GM23338 (cell line): ENCODE data around the gene ZRANB2. TPM values are rescaled to one million over a fixed set of nuclear protein-coding genes. Genes with fewer than 3 reads are reported as not detected.

ENCODE experiments used
- ATAC-seq: fragments of 200-7000 bp; cut with Tn5 transposase; 3 replicates; pipeline ENCODE4 v1.9.1; 2020
- DNase-seq: peaks from one replicate; pipeline ENCODE4 v3.0.0-alpha.2; 2015; ENCODE audit warnings: low spot score
- H2AFZ ChIP-seq: fragments of 200-600 bp; sonication (generic); 2 replicates; pipeline ENCODE4 v1.8.0; 2016; ENCODE audit warnings: antibody characterized with exemption, mild to moderate bottlenecking, moderate library complexity
- H3F3A ChIP-seq: fragments of 200-600 bp; sonication (generic); replicated peaks from 2 replicates; pipeline ENCODE4 v1.8.0; 2017; ENCODE audit warnings: antibody characterized with exemption, mixed run types, low read depth
- H3K27ac ChIP-seq: fragments of 200-600 bp; sonication (generic); 2 replicates; pipeline ENCODE4 v1.6.1; 2016; ENCODE audit warnings: low read depth
- H3K27me3 ChIP-seq: fragments of 200-600 bp; sonication (generic); 2 replicates; pipeline ENCODE4 v1.8.0; 2016; ENCODE audit warnings: mild to moderate bottlenecking, mixed run types, moderate library complexity; ENCODE audit not compliant: insufficient read depth
- H3K36me3 ChIP-seq: fragments of 200-600 bp; sonication (generic); 2 replicates; pipeline ENCODE4 v1.8.0; 2016; ENCODE audit warnings: mild to moderate bottlenecking; ENCODE audit not compliant: insufficient read depth
- H3K4me1 ChIP-seq: fragments of 200-600 bp; sonication (generic); 2 replicates; pipeline ENCODE4 v1.8.0; 2016; ENCODE audit warnings: mild to moderate bottlenecking, moderate library complexity; ENCODE audit not compliant: insufficient read depth
- H3K4me2 ChIP-seq: fragments of 200-600 bp; sonication (generic); 2 replicates; pipeline ENCODE4 v1.7.1; 2017; ENCODE audit warnings: mixed run types
- H3K4me3 ChIP-seq: fragments of 200-600 bp; sonication (generic); 2 replicates; pipeline ENCODE4 v1.6.1; 2016; ENCODE audit warnings: mixed run types
- H3K79me2 ChIP-seq: fragments of 200-600 bp; sonication (generic); replicated peaks from 2 replicates; pipeline ENCODE4 v1.8.0; 2017; ENCODE audit warnings: mild to moderate bottlenecking; ENCODE audit not compliant: insufficient read depth
- H3K9me2 ChIP-seq: fragments of 200-600 bp; sonication (generic); 2 replicates; pipeline ENCODE4 v1.8.0; 2017; ENCODE audit not compliant: insufficient read depth
- H4K20me1 ChIP-seq: fragments of 200-600 bp; sonication (generic); replicated peaks from 2 replicates; pipeline ENCODE4 v1.8.0; 2017; ENCODE audit warnings: mild to moderate bottlenecking; ENCODE audit not compliant: insufficient read depth
- H3K27ac Mint-ChIP-seq: 2 replicates; pipeline ENCODE4 v1.8.0; 2020; ENCODE audit warnings: inconsistent platforms, mild to moderate bottlenecking, moderate library complexity, mixed read lengths
- H3K27me3 Mint-ChIP-seq: 3 replicates; pipeline ENCODE4 v1.8.0; 2022; ENCODE audit warnings: low read depth, mild to moderate bottlenecking, moderate library complexity, mixed read lengths, inconsistent platforms; ENCODE audit not compliant: insufficient read depth, poor library complexity
- H3K36me3 Mint-ChIP-seq: 3 replicates; pipeline ENCODE4 v1.8.0; 2021; ENCODE audit warnings: low read depth, mild to moderate bottlenecking, inconsistent platforms, moderate library complexity, mixed read lengths
- H3K4me1 Mint-ChIP-seq: 3 replicates; pipeline ENCODE4 v1.8.0; 2020; ENCODE audit warnings: mild to moderate bottlenecking, inconsistent platforms, mixed read lengths
- H3K4me3 Mint-ChIP-seq: 3 replicates; pipeline ENCODE4 v1.8.0; 2021; ENCODE audit warnings: moderate library complexity, mild to moderate bottlenecking, inconsistent platforms, mixed read lengths
- H3K9me3 Mint-ChIP-seq: 3 replicates; pipeline ENCODE4 v1.8.0; 2020; ENCODE audit warnings: moderate library complexity, mild to moderate bottlenecking, inconsistent platforms, mixed read lengths
- CTCF ChIP-seq, 2 experiments: fragments of 200-600 bp in 1 of 2; sonication (generic) in 1 of 2; conservative IDR thresholded peaks; 2 replicates each; pipeline versions ENCODE4 v1.5.1 to v1.6.1; 2016 to 2017; ENCODE audit warnings: antibody characterized with exemption in 2 of 2, low read depth in 2 of 2, mild to moderate bottlenecking in 2 of 2, moderate library complexity in 1 of 2
- EZH2 ChIP-seq: fragments of 200-600 bp; sonication (generic); IDR thresholded peaks from one replicate; pipeline ENCODE4 v1.8.0; 2017; ENCODE audit warnings: antibody characterized with exemption, mild to moderate bottlenecking, low read depth; ENCODE audit not compliant: unreplicated experiment
- POLR2AphosphoS5 ChIP-seq: IDR thresholded peaks from 2 replicates; pipeline ENCODE4 v1.6.1; 2016; ENCODE audit warnings: antibody characterized with exemption, low read depth
- ZNF462 ChIP-seq: fragments of 250-450 bp; sonication (Bioruptor Pico); IDR thresholded peaks from 2 replicates; pipeline ENCODE4 v1.5.0; 2020; ENCODE audit warnings: mild to moderate bottlenecking, moderate library complexity
- polyA plus RNA-seq: library from polyadenylated mRNA; unstranded; fragments of >200 nt; fragmentation: Nextera tagmentation; extraction: Ambion mirVana; gene quantifications from 2 replicates; pipeline ENCODE4 v1.2.1, GENCODE V29; 2016
- total RNA-seq: library from RNA; depleted of rRNA; stranded (reverse); fragments of >200 nt; shearing (Covaris generic); gene quantifications from 2 replicates; pipeline ENCODE4 v1.2.3, GENCODE V29; 2014
- TF ChIP-seq, protein P1 (sequence below): IDR thresholded peaks from 2 replicates; pipeline ENCODE4 v1.6.1; 2016; ENCODE audit warnings: antibody characterized with exemption

The ZRANB2 gene
- total and polyA plus RNA-seq, 2 experiments from 2014 or later: 84.9 to 170 TPM

DNA sequence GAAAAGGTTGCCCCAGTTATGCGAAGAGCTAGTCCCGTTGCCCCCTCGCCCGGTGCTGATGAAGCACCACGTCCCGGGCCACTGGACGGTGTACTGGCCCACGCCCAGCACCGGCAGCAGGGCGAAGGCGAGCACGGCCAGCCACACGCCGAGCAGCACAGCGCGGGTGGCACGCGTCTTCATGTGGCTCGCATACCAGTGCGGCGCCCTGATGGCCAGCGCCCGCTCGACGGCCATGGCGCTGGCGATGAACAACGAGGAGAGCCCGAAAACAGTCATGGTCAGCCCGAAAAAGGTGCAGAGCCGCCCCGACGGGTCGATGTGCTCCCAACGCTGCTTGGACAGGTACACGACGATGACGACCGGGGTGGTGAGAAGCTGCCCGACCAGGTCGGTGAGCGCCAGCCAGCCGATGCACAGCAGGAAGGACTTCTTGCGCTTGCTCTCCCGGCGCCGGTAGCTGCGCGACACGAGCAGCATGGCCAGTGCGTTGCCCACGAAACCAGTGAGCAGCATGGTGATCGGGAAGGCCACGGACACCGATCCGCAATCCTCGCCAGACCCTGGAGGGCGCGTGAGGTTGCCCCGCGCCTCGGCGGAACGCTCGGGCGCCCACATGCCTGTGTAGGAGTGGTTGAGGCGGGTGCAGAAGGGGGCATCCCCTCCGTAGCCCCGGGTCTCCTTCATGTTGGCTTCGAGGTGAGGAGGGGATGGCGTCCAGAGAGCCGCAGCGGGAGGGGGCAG is 33.8 kb downstream of the ZRANB2 start:
- H3K79me2 ChIP-seq: no peaks in the 10 kb centered on the region
- Mint-ChIP-seq H3K4me1 (peaks cover 7% of the 10 kb centered on the region; the same call in 2 of the 3 replicates), H3K36me3 (no peaks in the 10 kb centered on the region), H3K4me3 (peak overlapping the region; percentile 75), H3K27ac (no peak overlapping the region), H3K9me3 (no peaks in the 10 kb centered on the region; the same call in 2 of the 3 replicates), H3K27me3 (peaks cover 25% of the 10 kb centered on the region)
- H3K27me3 ChIP-seq: peaks cover 31% of the 10 kb centered on the region
- DNase-seq: peak; percentile 51
- H2AFZ ChIP-seq: peak overlapping the region; percentile 97
- H3K4me1 ChIP-seq: peaks cover 9% of the 10 kb centered on the region; the same call in 1 of the 2 replicates
- H3K9me2 ChIP-seq: no peaks in the 10 kb centered on the region
- no peaks in the 10 kb centered on the region for H3K36me3 ChIP-seq
- H3F3A ChIP-seq: no peaks in the 10 kb centered on the region
- TF ChIP-seq POLR2AphosphoS5 (no peak), CTCF (conservative IDR thresholded peaks at IDR 0.05; ENCODE audit: low read depth in 2 of 2) (no peak), EZH2 (peak; percentile 48)
- TF ChIP-seq, protein P1, sequence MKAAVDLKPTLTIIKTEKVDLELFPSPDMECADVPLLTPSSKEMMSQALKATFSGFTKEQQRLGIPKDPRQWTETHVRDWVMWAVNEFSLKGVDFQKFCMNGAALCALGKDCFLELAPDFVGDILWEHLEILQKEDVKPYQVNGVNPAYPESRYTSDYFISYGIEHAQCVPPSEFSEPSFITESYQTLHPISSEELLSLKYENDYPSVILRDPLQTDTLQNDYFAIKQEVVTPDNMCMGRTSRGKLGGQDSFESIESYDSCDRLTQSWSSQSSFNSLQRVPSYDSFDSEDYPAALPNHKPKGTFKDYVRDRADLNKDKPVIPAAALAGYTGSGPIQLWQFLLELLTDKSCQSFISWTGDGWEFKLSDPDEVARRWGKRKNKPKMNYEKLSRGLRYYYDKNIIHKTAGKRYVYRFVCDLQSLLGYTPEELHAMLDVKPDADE: no peak
- H3K4me2 ChIP-seq: peak overlapping the region; percentile 89
- no peaks in the 10 kb centered on the region for H4K20me1 ChIP-seq
- peak; percentile 55 for ATAC-seq
- H3K27ac ChIP-seq: no peak overlapping the region
- H3K4me3 ChIP-seq: peak overlapping the region; percentile 69

- Mint-ChIP-seq H3K4me3 (no peak overlapping the region), H3K4me1 (peaks cover 7% of the 10 kb centered on the region; the same call in 2 of the 3 replicates), H3K36me3 (no peaks in the 10 kb centered on the region), H3K27me3 (peaks cover 25% of the 10 kb centered on the region), H3K27ac (no peak overlapping the region), H3K9me3 (no peaks in the 10 kb centered on the region; the same call in 2 of the 3 replicates)
- H3K9me2 ChIP-seq: no peaks in the 10 kb centered on the region
- H3K4me2 ChIP-seq: no peak overlapping the region
- H3K27me3 ChIP-seq: peaks cover 31% of the 10 kb centered on the region
- no peak overlapping the region for H3K4me3 ChIP-seq
- no peak for DNase-seq
- ATAC-seq: no peak
- no peaks in the 10 kb centered on the region for H3K36me3 ChIP-seq
- no peak overlapping the region for H3K27ac ChIP-seq
- no peaks in the 10 kb centered on the region for H4K20me1 ChIP-seq
- peaks cover 9% of the 10 kb centered on the region; the same call in 1 of the 2 replicates for H3K4me1 ChIP-seq
- no peak overlapping the region for H2AFZ ChIP-seq
- no peaks in the 10 kb centered on the region for H3F3A ChIP-seq
- no peaks in the 10 kb centered on the region for H3K79me2 ChIP-seq
- TF ChIP-seq, protein P1: no peak
- TF ChIP-seq CTCF (conservative IDR thresholded peaks at IDR 0.05; ENCODE audit: low read depth in 2 of 2) (no peak), ZNF462 (CRISPR knock-in tag) (no peak)
Observed at GRCh38 chr1:71045463-71046028, 35.3 kb downstream of the ZRANB2 start.
